Right ventricle myocardium inferior (tissue), 1 donor: ENCODE data around the gene IPPK. TPM values are rescaled to one million over a fixed set of nuclear protein-coding genes. Genes with fewer than 3 reads are reported as not detected.

Experiments
- ATAC-seq: fragments of 200-7000 bp; cut with Tn5 transposase; one replicate; pipeline ENCODE4 v1.9.1; 2020; ENCODE audit warnings: mild to moderate bottlenecking, moderate library complexity
- DNase-seq: peaks from one replicate; pipeline ENCODE4 v3.0.0; 2021; ENCODE audit errors: missing footprints
- intact Hi-C: fragments of 100-400 bp; cut with DNase I; formaldehyde crosslinking; loops from one replicate; pipeline ENCODE4 v1.11.0; 2022
- long read RNA-seq: library from polyadenylated mRNA; unstranded; transcript quantifications from one replicate; pipeline ENCODE4 v2.0.0, GENCODE V29; 2021
- total RNA-seq: library from RNA; stranded (reverse); fragmentation: NEBNext Ultra II Directional; extraction: Animal tissue kit (Norgen Biotek cat#: 25700); gene quantifications from one replicate; pipeline ENCODE4 v1.2.1, GENCODE V29; 2021
- donor health status: DM: no; HTN: yes; CAD: no; lungs with severe emphysema.

Gene IPPK, protein sequence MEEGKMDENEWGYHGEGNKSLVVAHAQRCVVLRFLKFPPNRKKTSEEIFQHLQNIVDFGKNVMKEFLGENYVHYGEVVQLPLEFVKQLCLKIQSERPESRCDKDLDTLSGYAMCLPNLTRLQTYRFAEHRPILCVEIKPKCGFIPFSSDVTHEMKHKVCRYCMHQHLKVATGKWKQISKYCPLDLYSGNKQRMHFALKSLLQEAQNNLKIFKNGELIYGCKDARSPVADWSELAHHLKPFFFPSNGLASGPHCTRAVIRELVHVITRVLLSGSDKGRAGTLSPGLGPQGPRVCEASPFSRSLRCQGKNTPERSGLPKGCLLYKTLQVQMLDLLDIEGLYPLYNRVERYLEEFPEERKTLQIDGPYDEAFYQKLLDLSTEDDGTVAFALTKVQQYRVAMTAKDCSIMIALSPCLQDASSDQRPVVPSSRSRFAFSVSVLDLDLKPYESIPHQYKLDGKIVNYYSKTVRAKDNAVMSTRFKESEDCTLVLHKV
- 5.9 TPM for total RNA-seq
- long read RNA-seq, full-length matches to known transcripts, result 2 of 6 reads
- long read RNA-seq, partial matches to known transcripts, result 0 of 6 reads
- long read RNA-seq, other reads (novel, unspliced or antisense), result 4 of 6 reads

DNA sequence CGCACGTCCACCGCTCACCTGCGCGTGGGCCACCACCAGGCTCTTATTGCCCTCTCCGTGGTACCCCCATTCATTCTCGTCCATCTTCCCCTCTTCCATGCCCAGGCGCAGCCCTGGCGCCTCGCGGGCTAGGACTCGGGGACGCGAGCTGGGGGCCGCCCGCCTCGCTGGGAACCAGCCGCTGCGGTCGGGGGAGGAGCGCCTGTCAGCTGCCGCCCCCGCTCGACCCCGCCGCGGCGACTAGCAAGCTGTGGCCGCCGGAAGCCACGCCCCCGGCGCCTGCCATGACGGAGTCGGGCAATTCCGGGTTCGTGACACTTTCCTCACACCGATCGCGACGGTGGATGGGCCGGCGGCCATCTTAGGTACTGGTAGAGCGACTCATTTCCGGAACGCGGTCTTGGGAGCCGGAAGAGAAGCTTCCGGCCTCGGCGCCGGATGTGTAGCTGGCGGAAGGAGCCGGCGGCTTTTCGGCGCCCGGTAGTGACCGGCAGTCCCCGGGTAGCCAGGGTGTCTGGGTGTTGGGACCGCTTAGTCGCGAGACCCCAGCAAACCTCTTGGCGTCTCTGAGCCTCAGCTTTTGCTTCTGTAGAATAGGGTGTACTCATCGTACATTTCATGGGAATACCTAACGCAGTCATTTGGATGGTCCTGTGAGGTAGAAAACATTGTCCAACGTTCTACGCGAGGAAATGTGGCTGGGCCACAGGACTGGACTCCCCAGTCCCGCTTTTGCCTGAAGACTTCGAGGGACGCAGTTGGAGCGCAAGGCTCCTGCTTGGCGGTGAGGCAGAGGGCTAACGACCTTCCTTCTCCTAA is at the start of gene IPPK:
Gene IPPK, minus strand, starts transcription at position 242 of the 819 bp plus-strand sequence. Its CDS starts 143 bp downstream, at position 99.
- ATAC-seq, result peak; percentile 96
- peak; percentile 100 for DNase-seq
- intact Hi-C loops, result loop anchor here (2.0 kb wide), 2 partner anchors 45 to 95 kb away; partner anchors contain the start of gene BICD2

DNA sequence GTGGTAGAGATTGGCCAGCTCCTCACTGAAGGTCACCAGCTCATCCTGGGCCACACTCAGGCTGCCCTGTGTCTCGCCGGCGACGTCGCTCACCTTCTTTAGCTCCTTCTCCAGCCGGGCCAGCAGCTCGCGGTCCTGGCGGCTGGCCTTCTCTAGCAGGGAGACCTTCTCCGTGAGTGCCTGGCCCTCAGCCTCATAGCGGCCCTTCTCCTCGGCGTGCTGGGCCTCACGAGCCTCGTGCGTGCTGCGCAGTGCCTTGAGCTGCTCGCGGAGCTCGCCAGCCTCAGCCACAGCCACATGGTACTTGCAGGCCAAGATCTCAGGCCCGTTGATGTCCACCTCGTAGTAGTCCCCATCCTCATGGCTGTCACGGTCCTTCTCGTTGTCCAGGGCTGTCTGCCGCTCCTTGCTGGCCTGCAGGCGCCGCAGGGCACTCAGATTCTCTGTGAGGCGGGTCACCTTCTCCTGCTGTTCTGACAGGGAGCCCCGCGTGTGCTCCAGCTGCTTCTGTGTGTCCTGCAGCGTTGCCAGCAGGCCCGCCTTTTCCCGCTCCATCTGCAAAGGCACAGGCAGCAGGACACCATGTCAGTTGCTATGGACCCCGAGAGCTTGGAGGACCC is 49.2 kb upstream of the IPPK start:
- no peak for DNase-seq
- no peak for ATAC-seq
- intact Hi-C loops, result no loop called here

DNA sequence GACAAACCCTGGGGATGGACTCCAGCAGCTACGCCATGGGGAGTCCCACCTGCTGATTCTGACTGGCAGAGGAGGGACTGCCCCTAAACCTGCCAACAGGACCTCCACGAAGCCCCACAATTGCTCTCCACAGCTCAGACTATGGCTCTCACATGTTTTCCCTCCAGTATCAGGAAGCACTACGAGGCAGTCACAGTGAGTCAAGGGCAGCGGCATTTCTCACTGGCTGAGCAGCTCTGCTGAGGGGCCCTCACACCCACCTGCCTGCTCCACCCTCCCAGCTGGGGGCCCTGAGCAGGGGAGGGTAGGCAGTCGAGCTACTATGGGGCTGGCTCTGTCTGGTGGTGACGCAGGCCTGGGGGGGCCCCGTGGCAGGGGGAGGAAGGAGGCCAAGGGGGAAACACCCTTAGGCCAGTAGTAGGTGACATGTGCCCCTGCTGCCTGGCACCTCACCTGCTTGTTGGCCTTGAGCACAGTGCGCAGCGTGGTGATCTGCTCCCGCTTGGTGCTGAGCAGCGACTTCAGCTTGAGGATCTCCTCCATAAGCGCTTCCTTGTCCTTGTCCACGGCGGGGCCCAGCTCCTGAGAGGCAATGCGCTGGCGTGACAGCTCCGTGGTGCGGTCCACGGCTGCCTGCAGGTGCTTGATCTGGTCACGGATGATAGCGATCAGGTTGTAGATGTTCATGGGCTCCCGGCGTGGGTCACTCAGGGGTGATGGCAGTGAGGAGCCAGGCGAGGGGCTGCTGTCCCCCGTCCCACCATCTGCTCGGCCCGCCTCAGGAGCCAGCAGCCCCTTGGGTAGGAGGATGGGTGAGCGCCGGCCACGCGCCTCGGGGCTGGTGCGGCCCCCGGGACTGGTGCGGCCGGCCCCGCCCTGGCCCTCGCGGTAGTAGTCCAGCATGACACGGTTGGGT is 48.4 kb upstream of the IPPK start:
- intact Hi-C loops, result no loop called here
- DNase-seq, result no peak
- no peak for ATAC-seq

DNA sequence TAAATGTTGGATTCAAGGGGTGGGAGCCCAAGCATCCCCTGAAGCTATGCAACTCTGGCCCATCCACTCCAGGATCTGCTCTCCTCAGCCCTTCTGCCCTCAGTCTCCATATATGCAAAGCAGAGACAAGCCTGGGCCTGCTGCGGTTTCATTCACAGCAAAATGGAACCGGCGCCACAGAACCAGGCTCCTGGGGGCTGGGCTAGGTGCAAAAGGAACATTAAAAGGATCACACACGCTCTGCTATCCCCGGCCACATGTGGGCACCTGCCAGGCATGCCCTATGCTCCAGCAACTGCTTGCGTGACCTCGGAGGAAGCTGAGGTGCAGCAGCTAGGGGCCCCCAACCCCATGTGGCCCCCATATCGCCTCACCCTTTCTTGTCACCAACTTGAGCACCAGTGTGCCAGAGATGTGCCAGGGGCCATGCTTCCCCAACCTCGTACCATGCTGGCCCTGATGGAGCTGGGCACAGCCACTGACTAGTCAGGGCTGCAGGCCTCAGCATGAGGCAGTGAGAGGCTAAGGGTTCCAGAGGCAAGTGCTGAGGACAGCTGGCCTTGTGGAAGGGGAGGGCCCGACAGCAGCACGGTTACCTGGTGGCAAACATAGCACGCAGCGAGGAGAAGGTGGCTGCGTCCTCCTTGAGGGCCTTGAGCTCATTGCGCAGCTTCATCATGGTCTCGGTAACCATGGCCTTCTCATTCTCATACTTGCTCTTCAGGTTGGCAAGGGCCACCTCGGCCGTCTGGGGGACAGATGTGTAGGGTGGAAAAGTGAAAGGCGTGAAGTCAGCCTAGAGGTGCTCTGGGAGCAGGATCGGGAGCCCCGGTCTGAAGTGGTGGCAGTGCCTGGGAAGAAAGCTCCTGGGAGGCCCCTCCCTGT is 47.5 kb upstream of the IPPK start:
- no peak for ATAC-seq
- DNase-seq, result no peak
- intact Hi-C loops, result loop anchor here (2.0 kb wide), 1 partner anchor 47 kb away; the partner anchor contains the start of gene BICD2

DNA sequence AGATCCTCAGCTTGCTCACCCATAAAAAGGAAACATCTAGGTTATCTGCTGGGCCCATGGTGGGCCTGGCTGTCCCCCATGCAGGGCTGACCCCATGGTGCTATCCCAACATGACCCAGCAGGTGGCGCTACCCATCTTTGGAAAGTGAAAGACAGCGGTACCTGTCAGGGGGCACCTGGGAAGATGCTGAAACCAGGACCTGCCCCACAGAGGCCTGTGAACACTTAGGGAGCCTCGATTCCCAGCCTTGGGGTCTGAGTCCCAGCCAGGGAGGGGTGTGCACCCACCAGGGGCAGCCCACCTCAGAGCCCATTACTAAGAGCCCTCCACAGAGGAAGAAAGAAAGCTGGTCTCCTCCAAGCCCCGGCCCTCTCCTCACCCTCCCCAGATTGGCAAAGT is 46.6 kb upstream of the IPPK start:
- DNase-seq (no peak), ATAC-seq (peak; percentile 52)
- intact Hi-C loops, result loop anchor here (1.0 to 2.0 kb wide), 2 partner anchors 48 to 74 kb away; partner anchors contain the start of gene BICD2

DNA sequence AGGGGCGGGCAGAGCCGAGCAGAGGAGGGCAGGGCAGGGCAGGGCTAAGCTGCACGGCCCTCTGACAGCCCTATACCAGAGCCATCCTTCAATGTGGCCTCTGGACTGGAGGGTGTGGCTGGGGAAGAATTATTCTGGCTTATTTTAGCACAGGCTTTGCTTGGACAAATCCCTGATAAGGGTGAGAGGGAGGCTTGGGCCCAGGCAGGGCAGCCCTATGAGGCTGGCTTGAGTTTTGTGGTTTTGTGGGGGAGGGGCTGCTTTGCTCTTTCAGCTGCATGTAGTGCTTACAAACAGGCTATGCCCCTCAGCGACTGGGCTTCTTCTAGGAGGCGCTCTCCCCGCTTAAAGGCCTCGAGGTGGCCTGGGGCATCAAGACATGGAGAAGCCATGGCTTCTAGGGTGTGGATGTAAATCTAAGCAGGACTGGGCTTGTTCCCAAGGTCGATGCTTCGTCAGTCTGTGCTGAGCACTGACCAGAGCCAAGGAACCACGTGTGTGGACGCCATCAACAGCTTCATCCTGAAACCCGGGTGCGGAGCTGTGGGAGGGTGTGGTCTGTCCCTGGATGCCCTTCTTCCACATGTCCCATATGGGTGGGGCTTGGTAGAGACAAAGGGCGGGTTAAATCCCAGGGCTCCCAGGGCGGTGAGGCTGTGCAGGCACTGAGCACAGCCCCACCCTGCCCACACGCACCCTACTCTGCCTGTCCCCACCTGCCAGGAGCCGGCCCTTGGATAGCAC is 45.7 kb upstream of the IPPK start:
- peak; percentile 88 for ATAC-seq
- intact Hi-C loops, result loop anchor here (1.0 to 2.0 kb wide), 3 partner anchors 45 to 75 kb away; partner anchors contain the start of genes BICD2 and IPPK
- DNase-seq, result no peak

DNA sequence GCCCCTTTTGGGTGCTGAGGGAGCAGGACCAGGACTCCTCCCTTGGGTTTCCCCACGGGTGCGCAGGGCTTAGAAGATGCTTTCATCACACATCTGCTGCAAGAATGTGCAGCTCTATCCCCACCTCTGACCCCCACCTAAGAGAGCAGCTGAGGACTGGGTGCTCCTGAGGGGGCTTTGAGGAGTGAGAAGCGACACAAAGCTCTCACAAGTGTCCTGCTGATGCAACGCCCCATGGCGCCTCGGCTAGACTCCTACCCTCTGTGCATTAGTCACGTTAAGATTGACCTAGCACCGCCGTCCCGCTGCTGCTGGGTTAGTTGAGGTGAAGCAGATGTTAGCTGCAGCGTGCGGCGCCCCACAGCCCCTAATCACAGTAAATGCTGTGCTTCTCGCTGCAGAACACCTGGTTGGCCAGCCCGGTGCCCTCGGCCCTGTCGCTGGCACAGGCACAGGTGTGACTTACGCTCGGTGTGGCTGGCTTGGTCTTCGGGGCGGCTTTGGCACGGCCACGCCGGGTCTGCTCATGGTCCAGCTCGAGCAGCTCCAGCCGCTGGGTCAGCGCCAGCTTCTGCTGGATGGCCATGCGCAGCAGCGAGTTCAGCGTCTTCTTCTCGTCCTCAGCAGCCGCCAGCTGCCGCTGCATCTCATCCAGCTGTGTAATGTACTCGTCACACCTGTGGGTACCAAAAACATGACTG is 45.0 kb upstream of the IPPK start:
- DNase-seq, result no peak
- peak; percentile 30 for ATAC-seq
- intact Hi-C loops, result loop anchor here (2.0 kb wide), 1 partner anchor 44 kb away; the partner anchor contains the start of gene IPPK

DNA sequence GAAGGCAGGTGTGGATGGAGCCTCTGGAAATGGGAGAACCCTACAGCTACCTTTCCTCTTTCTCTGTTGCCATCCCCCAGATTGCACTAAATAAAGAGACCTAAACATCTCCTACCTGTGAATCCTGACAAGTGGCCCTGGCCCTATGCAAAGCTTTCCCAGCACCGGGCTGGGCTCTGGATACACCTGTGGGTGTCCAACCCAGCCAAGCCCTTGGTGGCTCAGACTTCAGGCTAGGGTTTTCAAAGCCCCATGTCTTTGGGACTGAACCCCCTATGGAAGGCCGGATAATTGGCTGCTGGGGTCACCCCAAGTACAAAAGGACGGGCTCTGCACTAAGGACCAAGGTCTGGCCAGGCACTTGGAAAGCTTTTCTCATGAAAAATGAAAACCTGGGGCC is 44.1 kb upstream of the IPPK start:
- DNase-seq (no peak), ATAC-seq (no peak)
- intact Hi-C loops, result loop anchor here (2.0 kb wide), 1 partner anchor 43 kb away; the partner anchor contains the start of gene IPPK

DNA sequence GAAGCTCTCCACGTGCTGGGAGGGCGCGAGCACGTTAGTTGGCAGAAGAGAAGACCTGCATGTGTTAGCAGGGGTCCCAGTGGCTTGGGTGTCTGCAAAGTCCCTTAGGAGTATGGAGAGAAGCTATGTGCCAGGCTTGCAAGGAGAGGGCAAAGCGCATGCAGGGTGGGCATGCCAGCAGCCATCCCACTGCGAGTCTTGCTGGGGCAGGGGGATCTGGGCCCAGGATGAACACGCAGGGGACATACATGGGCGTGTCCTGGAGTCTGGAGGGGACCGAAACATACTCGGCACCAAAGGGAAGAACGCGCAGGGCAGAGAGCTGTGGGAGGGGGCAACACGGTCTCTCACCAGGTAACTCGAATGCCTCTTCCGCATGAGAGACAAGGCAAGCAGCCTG is 43.6 kb upstream of the IPPK start:
- DNase-seq, result no peak
- intact Hi-C loops, result no loop called here
- no peak for ATAC-seq

DNA sequence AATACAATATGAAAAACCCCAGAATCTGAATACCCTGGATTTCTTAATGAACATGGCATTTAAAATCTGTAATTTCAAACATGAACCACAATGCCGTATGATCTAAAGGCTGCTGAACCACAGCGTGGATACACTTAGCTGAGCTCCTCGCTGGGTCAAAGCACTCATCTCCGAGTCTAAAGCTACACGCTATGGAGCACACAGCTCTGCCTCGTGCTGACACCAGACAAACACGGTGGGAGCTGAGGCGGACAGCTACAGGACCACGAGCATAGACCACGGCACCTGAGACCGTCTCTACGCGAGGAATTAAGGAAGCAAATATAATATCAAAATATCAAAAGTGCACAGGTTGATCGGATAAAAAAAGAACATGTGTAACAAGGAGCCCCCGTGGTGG is 42.8 kb upstream of the IPPK start:
- no peak for ATAC-seq
- no peak for DNase-seq
- intact Hi-C loops, result no loop called here

DNA sequence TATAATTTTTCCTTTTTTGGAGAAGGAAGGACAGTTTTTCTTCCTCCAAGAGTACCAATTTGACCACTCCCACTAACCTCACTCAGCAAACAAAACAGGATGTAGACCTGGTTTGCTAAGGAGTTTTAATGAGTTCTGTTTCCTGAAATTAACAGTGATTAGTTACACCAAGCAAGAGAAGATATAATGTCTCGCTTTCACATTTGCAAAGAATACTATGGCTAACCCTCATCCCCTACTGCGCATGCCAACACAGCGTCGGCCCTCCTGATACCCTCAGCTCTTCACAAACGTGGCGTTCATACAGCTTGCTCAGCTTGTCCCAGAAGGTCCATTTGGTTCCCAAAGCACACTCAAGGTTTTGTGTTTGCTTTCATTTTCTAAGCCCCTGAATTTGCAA is 41.9 kb upstream of the IPPK start:
- intact Hi-C loops, result no loop called here
- DNase-seq (no peak), ATAC-seq (no peak)

DNA sequence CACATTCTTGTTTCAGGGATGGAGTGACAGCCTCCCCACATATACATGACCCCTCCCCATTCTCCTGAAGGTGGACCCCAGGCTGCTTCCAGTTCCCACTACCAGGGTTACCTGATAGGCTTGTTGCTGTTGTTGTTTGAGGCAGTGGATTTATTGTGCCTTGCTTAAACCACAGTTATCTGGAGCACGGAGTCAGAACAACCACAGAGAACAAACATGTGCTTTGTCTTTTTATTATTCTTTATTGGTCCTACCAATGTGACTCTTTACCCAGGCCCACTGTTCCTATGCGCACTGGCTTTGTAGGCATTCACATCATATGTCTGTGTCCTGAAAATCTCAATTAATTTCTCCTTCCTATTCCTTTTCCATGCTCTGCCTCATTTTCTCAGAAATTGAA is 41.2 kb upstream of the IPPK start:
- intact Hi-C loops, result no loop called here
- DNase-seq (no peak), ATAC-seq (no peak)

DNA sequence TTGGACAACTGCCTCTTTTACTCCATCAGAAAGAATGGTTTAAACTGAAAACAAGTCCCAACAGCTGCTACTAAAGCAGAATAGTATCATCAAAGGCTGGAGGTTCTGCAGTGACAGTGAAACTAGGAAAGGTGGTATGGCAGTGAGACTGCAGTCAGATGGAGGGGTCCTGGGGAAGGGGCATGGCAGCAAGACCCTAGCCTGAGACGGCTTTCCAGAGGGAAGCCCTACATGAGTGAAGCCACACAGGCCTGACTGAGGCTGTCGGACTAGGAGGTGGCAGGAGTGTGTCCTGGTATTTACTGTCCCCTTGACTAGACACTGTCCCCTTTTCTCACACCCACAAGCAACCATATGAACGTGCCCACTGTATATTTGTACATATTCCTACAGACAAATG is 40.4 kb upstream of the IPPK start:
- DNase-seq (no peak), ATAC-seq (no peak)
- intact Hi-C loops, result no loop called here

DNA sequence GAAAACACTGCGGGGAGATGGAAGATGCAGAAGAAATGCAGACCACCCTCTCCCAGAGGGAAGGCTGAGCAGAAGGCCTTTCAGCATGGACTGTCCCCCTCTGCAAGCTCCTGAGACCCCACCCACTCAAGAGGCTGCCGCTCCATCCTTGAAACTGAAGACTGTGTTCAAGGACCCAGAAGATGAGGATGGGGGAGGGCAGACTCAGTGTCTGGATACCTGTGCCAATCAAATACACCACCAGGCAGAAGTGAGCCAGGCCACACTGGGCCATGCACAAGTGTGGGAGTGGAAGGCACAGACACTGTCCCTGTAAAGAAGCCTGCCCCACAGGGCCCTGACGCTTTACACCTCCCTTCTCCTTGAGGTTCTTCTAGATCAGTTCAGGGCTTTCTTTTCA is 40.0 kb upstream of the IPPK start:
- intact Hi-C loops, result no loop called here
- no peak for ATAC-seq
- DNase-seq, result no peak

DNA sequence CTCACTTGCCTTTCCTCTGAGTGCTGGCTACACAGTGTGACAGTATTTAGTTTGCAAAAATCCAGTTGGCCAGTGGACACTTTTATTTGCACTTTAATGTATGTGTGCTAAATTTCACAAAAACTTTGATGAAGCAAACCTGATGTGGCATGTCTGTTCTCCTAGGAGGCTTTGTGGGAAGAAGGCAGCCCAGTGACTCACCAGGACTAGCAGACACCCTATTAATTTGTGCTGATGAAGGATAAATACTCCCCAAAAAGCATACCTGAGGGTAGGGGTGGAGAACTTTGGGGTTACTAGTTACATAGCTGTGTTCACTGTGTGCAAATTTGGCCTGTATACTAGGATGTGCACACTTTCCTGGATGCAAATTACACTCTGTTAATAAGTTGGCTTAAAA is 39.3 kb upstream of the IPPK start:
- no peak for ATAC-seq
- no peak for DNase-seq
- intact Hi-C loops, result no loop called here

DNA sequence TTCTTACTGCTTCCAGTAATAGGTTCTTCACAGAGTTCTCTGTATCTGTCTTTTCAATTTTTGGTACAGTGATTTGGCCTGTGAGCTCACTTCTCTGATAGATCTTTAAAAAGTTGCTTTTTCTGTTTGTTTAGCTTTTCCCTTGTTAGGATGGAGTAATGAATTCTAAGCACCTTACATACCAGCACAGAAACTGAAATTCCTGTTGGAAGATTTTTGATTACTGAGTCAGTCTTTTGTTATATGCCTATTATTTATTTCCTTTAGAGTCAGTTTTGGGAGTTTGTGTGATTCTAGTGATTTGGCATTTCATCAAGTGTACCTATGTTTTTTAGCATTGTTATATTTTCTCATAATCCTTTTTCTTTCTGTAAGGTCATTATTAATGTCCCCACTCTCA is 37.6 kb upstream of the IPPK start:
- intact Hi-C loops, result no loop called here

More for the DNA sequence above, 37.6 kb upstream of the IPPK start:
- ATAC-seq (no peak), DNase-seq (no peak)
